Mesenteric fat pad (tissue), 1 donor: ENCODE measurements around the gene SORCS1. TPM values are rescaled to one million over a fixed set of nuclear protein-coding genes. Genes with fewer than 3 reads are reported as not detected.

Source experiments
- DNase-seq: peaks from one replicate; pipeline ENCODE4 v3.0.0-alpha.2; 2020; ENCODE audit warnings: low spot score
- long read RNA-seq: library from polyadenylated mRNA; unstranded; transcript quantifications from one replicate; pipeline ENCODE4 v2.0.0, GENCODE V29; 2020
- total RNA-seq: library from RNA; stranded (reverse); fragmentation: NEBNext Ultra II Directional; extraction: Animal tissue kit (Norgen Biotek cat#: 25700); gene quantifications from one replicate; pipeline ENCODE4 v1.2.1, GENCODE V29; 2021
- donor health status: DM: yes; HTN: yes; CAD: no.

Gene SORCS1
- total RNA-seq = 0.16 TPM
- long read RNA-seq = 0 reads

- DNase-seq = no peak
These were observed at the start of gene SORCS1 for GRCh38 chr10:107163881-107164861. Gene SORCS1, minus strand, starts transcription at chr10:107164706.

GRCh38 chr10:107214261-107214660 is 49.8 kb upstream of the SORCS1 start:
- no peak for DNase-seq

- no peak for DNase-seq
These were observed 49.4 kb upstream of the SORCS1 start for GRCh38 chr10:107213861-107214260.

GRCh38 chr10:107206833-107207232 is 42.3 kb upstream of the SORCS1 start:
- DNase-seq = no peak

- no peak for DNase-seq
These were observed 5.0 kb upstream of the SORCS1 start for GRCh38 chr10:107169516-107169915.

GRCh38 chr10:107168738-107169137 is 4.2 kb upstream of the SORCS1 start:
- no peak for DNase-seq

GRCh38 chr10:107166403-107166802 is 1.9 kb upstream of the SORCS1 start:
- no peak for DNase-seq

- DNase-seq = no peak
These were observed 486 bp upstream of the SORCS1 start for GRCh38 chr10:107164992-107165391.

GRCh38 chr10:107163076-107163855 is 1.2 kb downstream of the SORCS1 start:
- DNase-seq = no peak

- DNase-seq = no peak
These were observed 3.6 kb downstream of the SORCS1 start for GRCh38 chr10:107160866-107161265.

GRCh38 chr10:107159871-107160270 is 4.6 kb downstream of the SORCS1 start:
- DNase-seq = no peak

GRCh38 chr10:107157071-107157470 is 7.4 kb downstream of the SORCS1 start:
- no peak for DNase-seq

- no peak for DNase-seq
These were observed 12.4 kb downstream of the SORCS1 start for GRCh38 chr10:107152087-107152486.

- DNase-seq = no peak
These were observed 15.6 kb downstream of the SORCS1 start for GRCh38 chr10:107148906-107149305.

GRCh38 chr10:107144490-107144889 is 20.0 kb downstream of the SORCS1 start:
- DNase-seq = no peak

GRCh38 chr10:107141524-107142061 is 22.9 kb downstream of the SORCS1 start:
- no peak for DNase-seq

GRCh38 chr10:107139237-107139636 is 25.3 kb downstream of the SORCS1 start:
- DNase-seq = no peak

- no peak for DNase-seq
These were observed 30.9 kb downstream of the SORCS1 start for GRCh38 chr10:107133656-107134055.

- DNase-seq = no peak
These were observed 35.5 kb downstream of the SORCS1 start for GRCh38 chr10:107129000-107129399.

- DNase-seq = no peak
These were observed 37.9 kb downstream of the SORCS1 start for GRCh38 chr10:107126512-107127065.

GRCh38 chr10:107122703-107123102 is 41.8 kb downstream of the SORCS1 start:
- no peak for DNase-seq

GRCh38 chr10:107118866-107119265 is 45.6 kb downstream of the SORCS1 start:
- no peak for DNase-seq
